Middle frontal gyrus (tissue), 1 donor: ENCODE data around the gene SPATS2.
"Not testable (repeated sequence)": the region's sequence is repeated elsewhere in the genome, so short reads cannot be mapped to it uniquely, and the experiment has no call there.

Experiments used
- DNase-seq: peaks from one replicate; pipeline ENCODE4 v3.0.0-alpha.2; 2015; ENCODE audit warnings: low spot score; ENCODE audit errors: extremely low spot score

The SPATS2 gene

DNA sequence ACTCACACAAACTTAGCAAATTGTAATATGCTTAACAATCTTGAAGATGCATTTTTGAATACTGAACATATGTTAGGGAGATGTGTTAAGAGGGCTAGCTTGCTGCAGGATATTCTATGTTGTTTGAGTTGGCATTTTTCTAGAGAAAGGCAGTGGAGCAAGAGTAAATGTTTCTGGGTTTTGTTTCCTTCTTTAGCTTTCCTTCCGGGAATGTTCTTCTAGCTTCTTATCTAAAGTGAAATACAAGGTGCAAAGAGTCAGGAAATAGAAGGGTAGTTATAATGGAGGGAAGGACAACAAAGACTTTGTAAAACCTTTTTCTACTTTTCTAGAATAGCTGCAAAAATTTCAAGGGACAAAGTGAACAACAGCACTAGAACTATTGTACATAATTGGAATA is 94.0 kb downstream of the SPATS2 start:
- DNase-seq = no peak

DNA sequence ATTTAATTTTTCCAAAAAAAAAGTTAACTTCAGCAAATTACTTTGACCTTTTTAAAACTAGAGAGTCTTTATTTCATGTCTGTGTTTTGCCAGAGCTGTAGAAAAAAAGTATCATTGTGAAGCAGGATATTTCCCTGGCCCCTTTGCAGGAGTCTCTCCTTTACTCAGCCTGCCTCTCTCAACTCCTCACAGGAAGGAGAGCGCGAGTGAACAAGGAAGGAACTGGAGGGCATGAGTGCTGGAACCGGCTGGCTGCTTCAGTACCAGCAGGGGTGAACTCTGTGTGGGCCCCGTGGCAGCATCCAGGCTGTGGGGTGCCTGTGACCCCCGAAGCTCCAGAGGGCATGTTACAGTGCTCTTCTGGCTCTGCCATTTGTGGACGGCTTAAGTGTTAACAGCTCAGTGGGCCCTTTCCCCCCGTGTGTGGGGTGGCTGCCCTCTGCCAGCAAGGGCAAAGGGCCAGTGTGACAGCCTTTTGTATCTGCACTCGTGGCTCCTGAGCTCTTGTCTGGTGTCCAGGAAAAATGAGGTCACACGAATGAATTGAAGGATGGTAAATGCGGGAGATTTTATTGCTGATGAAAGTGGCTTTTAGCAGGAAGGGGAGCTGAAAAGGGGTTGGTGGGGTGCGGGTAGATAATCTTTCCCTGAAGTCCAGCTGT is 95.0 kb downstream of the SPATS2 start:
- no peak for DNase-seq

DNA sequence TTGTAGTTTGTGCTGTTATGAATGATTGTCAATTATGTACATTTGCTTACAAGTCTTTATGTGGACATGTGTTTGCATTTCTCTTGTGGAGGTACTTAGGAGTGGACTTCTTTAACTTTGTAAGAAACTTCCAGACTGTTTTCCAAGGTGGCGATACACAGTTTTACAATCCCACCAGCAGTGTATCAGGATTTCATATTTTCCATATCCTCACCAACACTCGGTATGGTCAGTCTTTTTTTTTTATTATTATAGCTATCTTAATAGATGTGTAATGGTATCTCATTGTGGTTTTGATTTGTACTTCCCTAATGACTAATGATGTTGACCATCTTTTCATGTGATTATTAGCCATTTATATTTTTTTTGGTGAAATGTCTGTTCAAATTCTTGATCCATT is 97.9 kb downstream of the SPATS2 start:
- DNase-seq = no peak

DNA sequence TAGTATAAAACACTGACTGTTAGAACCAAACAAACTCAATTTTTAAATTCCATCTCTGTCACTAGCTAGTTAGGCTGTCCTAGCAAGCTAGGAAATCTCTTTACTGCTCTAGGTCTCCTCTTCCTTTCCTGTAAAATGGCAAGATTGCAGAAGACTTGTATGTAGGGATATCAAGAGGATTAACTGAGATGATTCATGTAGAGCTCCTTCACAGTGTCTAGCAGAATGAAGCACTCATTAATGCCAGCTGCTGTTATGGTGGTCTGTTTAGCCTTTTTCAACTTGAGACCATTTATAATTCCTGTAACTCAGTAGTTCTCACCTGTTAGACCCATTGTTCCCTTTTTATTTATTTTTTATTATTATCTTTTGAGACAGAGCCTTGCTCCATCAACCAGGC is 103.7 kb downstream of the SPATS2 start:
- no peak for DNase-seq

DNA sequence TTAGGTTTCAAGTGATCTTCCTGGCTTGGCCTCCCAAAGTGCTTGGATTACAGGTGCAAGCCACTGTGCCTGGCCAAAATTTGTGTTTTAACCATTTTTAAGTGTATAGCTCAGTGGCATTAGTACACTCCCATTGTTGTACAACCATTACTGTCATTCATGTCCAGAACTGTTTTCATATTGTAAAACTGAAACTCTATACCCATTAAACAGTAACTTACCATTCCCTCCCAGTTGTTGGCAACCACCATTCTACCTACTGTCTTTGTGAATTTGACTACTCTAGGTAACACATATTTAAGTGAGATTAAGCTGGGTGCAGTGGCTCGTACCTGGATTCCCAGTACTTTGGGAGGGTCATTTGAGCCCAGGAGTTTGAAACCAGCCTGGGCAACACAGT is 104.3 kb downstream of the SPATS2 start:
- DNase-seq = no peak

DNA sequence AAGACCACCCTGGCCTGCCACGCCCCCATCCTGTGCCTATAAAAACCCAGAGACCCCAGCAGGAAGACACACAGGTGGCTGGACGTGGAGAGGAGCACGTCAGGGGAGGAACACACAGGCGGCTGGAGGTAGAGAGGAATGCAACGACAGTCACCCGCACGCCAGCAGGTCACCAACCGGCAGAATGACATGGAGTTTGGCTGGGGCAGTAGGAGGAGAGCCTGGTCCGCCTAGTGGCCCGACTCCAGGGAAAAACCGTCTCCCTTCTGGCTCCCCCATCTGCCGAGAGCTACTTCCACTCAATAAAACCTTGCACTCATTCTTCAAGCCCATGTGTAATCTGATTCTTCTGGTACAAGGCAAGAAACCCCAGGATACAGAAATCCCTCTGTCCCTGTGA is 108.8 kb downstream of the SPATS2 start:
- DNase-seq = no peak

DNA sequence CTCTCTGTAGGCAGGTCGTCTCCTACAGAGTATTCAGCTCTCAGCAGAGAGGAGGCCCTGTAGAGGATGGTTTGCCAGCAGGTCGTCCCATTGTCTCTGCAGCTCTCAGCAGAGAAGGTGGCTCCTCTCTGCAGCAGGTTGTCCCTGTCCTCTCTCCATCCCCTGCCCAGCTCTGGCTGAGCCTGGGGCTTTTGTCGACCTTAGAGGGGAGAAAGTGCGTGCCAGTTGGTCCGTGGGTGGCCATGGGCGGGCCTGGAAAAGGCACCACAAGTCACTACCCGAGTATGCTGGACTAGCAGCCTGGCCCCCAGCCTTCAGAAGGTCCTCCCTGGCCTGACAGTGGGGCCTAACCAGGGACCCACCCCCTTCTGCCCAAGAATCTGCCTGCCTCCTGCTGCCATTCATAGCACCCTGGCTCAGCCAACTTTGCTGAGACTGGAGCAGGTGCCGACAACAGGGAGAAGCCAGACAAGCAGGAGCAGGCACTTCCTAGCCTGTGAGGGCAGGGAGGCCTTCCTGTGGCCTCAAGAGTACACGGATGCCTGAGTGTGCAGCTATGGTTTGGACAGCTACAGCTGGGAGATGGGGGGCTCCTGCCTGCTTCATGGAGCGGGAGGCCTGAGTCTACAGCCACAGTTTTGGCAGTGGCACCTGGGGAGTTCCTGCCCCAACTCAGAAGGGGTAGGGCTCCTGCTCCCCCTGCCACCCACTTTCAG is 111.8 kb downstream of the SPATS2 start:
- DNase-seq = no peak

DNA sequence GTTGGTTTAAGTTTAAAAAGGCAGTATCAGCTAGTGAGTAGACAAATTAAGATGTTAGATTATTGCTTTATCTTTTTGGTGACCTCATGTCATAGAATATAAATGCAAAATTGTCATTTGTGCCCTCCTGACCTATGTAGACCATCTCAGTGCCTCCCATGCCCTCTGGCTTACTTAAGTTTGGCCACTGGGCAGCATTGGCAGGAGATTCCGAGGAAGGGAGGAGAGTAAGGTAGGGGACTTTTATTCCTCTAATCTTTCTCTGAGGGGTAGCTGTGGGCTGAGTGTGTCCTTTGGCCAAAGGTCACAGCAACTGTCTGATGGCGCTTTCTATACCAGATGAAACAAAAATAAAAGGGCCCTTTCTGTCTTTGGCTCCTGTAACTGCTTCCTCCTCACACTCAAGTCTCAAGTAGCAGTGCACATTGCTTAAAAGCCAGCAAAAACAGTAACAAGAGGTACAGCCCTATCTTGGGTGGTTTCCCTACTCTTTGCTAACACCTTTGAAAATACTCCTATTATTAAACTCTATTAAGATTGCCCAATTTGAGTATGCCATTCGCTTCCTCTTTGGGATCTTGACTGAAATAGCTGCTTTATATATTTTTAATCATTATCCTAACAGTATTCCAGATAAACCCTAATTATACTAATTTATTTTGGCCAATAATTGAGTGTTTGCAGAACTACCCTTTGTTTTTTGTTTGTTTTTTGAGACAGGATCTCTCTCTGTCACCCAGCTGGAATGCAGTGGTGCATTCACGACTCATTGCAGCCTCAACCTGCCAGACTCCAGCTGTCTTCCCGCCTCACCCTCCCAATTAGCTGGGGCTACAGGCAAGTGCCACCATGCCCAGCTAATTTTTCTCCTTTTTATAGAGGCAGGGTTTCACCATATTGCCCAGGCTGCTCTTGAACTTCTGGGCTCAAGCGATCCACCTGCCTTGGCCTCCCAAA is 115.1 kb downstream of the SPATS2 start:
- DNase-seq = no peak

DNA sequence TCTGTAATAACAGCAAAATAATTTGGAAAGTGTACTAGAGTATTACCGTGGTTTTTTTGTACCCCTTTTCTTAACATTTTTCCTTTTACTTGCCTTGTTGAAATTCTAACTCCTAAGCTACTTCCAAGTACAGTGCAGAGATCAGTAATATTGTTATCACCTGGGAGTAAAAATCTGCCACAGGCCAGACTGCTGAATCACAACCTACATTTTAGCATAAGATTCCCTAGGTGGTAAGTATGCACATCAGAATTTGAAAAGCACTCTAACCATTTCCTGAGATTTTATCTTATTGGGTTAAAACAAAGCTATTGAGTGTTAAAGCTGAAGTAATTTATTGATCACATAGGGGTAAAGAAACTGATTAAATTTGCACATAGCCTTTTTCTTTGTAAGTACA is 116.4 kb downstream of the SPATS2 start:
- DNase-seq = no peak

DNA sequence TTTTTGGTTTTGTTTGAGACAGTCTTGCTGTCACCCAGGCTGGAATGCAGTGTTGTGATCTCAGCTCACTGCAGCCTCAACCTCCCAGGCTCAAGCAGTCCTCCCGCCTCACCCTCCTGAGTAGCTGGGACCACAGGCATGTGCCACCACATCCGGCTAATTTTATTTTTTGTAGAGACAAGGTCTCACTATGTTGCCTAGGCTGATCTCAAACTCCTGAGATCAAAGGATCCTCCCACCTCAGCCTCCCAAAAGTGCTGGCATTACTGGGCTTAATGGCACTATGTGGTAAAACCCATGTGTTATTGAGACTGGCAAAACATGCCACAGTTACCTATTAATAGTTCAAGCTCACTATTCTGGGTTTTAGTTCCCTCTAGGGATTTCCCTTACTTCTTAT is 120.3 kb downstream of the SPATS2 start:
- no peak for DNase-seq

DNA sequence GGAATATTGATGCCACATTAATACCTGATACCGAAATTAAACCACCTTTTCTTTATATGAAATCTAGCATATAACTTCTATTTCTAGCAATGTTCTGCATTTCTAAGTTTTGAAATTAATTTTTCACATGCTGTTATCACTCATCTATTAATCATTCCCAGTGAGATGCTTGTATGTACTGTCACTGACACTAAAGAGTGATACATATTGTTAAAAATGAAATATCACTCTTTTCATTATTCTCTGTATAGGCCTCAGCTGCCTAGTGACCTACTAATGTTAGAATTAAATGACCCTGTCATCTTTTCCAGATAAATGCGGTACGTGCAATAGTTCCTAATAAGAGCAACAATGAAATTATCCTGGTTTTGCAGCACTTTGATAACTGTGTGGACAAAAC is 121.9 kb downstream of the SPATS2 start:
- no peak for DNase-seq

DNA sequence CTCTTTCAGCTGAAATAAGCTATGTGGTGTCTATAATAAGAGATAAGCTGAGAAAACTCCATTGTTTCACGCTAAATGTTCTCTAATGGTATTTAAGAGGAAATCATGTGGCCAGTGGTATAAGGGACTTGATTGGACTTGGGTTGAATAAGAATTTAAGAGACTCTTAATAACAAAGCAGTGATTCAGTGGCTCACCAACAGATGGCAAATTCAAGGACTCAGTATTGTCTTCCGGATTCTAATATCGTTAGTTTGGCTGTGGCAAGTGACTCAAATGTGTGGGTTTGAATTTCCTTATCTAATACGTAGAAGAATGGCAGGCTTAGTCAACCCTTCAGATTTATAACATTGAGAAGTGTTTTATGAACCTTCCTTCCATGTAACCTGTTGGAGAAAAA is 122.5 kb downstream of the SPATS2 start:
- no peak for DNase-seq

DNA sequence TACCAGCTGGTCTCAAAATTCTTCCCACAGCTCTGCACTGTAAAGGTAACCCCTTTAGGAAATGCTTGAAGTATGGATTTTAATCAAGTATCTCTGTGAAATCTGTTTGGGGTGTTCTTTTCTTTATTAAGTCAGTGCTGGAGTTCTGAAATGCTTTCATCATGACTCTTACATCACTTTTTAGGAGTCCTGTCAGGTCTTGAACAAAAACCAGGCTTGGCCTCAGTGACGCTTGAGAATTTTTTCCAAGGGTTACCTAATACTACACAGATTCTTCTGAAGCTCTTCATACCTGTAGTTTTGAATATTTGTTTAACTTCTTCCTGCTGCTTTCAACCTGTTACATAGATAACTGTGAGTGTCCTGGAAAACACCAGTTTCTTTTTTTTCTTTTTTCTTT is 124.6 kb downstream of the SPATS2 start:
- no peak for DNase-seq

DNA sequence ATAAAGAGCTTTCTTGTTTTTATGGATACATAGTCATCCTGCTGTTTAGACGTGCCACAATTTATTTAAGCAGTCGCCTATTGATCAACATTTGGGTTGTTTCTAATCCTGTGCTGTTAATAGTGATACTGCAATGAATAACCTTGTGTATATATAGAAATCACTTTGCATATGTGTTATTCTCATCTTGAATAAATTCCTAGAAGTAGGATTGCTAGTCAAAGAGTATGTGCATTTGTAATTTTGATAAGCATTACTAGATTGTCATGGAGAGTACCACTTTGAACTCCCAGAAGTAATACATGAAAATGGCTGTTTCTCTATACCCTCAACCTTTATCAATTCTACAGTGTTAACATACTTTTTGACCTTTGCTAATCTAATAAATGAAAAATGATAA is 126.6 kb downstream of the SPATS2 start:
- DNase-seq = no peak

DNA sequence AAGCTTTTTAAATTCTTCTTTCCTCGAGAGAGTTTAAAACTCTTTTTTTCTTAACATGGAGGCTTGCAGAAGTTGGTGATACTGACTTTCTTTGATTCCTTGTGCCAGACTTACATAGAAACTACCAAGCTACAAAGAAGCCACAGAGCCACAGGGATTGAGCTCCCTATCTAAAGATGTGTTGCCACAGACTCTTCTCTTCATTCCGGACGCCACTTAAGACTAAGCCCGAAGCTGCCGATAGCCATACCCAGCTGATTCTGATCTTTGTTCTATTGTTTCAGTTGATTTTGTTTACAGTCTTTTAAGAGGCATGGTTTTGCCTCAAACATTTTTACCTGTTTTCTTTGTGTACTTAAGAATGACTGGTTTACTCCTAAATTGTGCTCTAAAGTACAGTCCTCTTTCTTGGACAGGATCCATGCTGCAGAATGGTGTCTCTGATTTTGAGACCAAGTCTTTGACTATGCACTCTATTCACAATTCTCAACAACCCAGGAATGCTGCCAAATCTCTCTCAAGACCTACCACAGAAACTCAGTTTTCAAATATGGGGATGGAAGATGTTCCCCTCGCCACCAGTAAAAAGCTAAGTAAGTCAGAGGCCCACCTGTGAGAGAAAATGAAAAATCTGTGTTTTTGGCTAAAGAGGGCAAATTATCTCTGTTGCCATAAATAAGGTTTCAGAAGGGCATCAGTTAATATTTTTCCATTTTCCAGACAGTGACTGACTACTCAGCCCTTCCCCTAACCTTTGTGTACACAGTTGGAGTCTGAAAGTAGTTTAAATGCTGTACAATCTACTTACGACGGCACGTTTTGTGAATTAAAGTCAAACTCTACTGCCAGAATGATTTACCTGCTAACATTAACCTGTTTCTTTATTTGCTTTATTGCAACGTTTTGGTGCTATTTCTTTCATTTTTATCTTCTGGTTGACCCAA is 129.4 kb downstream of the SPATS2 start:
- DNase-seq = no peak

DNA sequence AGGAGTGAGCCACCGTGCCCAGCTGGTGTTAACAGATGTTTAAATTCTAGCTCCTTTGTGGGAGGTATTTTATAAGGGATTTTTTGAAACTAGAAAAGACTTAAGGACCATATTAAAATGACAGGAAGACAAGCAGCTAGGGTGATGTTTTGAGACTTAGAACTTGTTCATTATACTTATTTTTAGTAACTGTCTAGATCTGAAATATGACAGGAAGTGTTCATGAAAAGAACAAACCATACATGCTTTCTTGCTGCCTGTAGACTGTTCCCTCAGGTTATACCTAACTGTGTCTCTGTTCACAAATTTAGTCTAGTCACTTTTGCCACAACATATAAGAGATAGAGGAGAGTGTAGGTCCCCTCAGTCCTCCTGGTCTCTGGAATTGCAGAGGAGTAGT is 134.6 kb downstream of the SPATS2 start:
- no peak for DNase-seq

DNA sequence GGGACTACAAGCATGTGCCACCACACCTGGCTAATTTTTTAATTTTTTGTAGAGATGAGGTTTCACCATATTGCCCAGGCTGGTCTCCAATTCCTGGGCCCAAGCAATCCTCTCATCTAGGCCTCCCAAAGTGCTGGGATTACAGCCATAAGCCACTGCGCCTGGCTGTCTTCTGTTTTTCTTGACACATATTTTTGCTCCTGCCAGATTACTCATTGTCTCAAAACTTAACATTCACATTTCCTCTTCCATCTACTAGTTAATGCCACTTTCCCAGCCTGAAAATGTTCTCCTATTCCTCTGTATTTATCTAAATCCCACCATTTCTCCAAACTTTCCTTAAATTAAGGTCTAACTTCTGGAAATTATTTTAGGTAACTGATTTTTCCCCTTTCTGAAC is 135.3 kb downstream of the SPATS2 start:
- DNase-seq = no peak

DNA sequence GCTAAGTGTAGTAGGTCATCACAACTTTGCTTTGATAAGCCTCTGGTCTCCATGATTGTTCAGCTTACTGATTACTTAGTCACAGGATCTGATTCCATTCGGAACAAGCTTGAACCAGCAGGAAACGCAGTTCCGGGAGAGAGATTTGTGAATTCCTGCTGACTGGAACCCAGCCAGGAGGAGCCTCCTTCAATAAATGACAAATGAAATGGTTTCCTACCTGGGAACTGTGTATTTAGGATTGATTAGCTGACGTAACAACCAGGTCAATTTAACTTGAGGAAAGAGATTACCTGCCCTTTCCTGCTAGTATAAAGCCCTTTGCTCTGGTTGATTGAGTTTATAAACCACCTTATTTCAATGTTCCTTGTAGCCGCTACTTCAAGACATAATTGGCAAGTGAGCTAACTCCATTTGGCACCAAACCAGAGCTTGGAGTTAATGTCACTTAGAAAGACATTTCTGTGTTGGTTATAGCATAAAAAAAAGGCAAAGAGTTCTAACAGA is 136.5 kb downstream of the SPATS2 start:
- DNase-seq = no peak

DNA sequence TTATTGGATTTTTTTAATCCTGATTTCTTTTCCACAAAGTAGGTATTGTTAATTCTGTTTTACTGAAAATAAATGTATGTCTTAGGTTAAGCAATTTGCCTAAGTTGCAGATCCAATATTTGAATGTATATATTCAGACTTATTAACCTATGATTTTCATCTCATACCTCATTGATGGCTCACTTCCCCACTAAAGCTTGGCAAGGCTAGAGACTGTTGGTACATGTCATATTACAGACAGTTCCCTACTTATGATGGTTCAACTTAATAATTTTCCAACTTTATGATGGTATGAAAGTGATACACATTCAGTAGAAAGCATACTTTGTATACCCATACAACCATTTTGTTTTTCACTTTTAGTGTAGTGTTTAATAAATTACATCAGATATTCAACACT is 138.4 kb downstream of the SPATS2 start:
- DNase-seq = no peak

DNA sequence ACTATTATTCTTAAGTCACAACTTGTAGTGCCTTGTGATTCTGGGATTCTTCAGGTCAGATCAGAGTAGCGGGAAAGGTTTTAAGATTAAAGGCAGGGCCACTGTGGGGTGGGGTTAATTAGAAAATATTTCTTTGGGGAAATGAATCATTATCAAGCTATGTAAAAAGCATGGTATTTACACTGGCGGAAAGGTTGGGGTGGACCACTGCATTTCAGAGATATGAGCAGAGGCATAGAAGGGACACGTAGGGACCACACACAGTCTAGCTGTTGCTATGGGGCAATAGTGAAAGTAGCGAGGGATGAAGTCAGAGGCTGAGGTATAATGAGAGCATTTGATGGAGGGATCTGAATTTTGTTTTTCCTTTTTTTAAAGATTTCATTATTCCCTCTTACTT is 139.9 kb downstream of the SPATS2 start:
- DNase-seq = no peak

DNA sequence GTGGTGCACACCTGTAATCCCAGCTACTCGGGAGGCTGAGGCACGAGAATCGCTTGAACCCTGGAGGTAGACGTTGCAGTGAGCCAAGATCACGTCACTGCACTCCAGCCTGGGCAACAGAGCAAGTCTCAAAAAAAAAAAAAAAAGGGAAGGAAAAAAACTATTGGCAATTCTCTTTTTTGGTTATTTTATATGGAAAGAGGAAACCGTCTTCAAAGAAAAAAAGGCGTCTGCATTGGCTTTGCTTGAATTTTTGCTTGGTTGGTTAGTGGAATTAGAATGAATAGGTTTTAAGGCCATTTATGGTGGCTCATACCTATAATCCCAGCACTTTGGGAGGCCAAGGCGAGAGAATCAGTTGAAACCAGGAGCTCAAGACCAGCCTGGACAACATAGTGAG is 142.4 kb downstream of the SPATS2 start:
- not testable (repeated sequence) for DNase-seq
